GM19043 (cell line): Measurements from ENCODE around the gene NR5A1.

ENCODE experiments used
- ATAC-seq: cut with Tn5 transposase; IDR thresholded peaks from one replicate; pipeline ENCODE4 v1.9.1; 2021; ENCODE audit warnings: low read depth; ENCODE audit not compliant: unreplicated experiment

The NR5A1 gene

DNA sequence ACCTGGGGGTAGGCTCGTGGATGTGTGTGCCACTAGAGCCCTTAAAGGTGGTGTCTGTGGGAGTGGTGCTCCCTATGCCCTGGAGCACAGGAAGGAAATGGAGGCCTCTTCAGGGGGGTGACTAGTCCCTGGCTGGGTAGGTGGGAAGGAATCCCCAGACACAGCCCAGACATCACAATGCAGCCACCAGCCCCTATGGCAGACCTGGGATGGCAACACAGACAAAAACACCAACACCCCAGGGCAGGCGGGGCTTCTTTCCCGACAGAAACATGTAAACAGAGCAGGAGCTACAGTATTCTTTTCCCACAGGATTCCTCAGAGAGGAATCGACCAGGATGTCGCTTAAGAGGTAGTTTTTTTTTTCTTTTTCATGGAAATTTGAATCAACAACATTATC lies 10.4 kb upstream of the NR5A1 start:
- no peak for ATAC-seq

DNA sequence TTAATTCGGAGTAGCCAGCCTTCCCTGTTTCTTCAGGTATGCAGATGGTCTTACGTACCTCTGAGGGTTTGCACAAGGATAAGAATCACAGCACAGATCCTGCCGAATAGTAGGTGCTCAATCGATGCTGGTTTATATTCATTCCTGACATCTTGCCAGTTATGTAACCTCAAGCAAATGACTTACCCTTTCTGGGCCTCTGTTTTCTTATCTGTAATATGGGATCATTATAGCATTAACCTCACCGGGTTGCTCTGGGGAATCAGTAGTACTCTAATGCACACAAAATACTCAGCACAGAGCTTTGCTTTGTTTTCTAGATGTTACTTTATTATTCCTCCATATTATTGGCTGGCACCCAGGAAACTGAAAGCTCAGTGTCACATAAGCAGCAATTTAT lies 7.7 kb upstream of the NR5A1 start:
- ATAC-seq, result no peak

DNA sequence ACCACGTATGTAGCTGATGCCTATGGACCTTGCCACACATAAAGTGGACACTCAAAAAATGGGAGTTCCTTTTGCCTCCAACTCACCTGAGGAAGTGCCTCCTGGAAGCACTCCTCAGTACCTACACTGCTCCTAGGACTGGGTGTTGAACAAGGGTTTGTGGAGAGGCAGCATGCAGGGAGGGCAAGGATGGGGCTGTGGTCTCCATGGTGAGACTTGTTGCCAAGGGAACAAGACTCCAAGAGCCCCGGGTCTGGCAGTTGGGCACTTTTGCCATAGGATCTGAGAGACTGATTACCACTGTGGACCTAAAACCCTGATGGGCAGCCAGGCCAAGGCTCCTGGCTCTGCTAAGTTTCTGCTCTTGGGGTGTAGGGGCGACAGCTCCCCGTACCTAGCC lies 6.9 kb upstream of the NR5A1 start:
- ATAC-seq, result no peak

DNA sequence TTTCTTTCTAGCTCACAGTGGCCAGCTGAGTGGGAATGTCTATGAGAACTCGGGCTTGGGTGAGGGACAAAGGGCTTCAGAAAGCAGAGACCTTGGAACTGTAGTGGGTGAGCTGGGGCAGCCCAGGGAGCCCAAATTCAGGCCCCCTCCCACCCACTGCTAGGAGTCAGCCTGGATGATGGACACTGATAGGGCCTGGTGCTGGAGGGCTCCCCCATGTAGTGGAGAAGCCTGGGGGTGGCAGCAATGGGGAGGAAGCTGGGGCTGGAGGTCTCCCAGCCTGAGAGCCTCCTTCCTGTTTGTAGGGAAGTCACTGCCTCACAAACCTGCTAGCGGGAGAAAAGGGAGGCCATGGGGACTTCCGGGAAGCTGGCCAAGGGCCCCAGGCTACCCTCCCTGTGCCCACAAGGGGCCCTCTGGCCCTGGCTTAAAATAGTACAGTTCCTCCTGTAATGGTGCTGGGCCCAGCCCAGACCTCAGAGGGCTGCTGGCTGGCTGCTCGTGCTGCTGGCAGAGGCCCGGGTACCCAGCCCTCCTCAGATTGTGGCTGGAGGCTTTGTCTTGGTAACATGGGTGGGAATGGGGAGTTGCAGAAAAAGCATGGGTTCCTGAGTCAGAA lies 6.3 kb upstream of the NR5A1 start:
- no peak for ATAC-seq

DNA sequence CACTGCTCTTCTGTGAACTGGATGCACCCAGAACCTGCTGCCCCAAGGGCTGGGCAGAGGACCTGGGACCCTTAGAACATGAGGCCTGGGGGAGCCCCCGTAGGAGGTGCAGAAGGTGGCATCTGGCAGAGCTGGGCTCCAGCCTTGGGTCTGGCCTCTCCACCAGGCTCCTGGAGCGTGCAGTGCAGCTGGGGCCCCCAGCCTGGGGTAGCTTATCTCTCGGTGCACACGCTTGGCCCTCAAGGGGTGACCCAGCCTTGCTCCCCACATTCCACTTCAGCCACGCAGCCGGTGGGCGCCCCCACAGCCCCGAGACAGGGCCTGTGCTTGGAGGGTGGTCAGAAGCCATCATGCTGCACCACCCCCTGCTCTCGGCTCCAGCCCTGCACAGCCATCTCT lies 5.6 kb upstream of the NR5A1 start:
- no peak for ATAC-seq

DNA sequence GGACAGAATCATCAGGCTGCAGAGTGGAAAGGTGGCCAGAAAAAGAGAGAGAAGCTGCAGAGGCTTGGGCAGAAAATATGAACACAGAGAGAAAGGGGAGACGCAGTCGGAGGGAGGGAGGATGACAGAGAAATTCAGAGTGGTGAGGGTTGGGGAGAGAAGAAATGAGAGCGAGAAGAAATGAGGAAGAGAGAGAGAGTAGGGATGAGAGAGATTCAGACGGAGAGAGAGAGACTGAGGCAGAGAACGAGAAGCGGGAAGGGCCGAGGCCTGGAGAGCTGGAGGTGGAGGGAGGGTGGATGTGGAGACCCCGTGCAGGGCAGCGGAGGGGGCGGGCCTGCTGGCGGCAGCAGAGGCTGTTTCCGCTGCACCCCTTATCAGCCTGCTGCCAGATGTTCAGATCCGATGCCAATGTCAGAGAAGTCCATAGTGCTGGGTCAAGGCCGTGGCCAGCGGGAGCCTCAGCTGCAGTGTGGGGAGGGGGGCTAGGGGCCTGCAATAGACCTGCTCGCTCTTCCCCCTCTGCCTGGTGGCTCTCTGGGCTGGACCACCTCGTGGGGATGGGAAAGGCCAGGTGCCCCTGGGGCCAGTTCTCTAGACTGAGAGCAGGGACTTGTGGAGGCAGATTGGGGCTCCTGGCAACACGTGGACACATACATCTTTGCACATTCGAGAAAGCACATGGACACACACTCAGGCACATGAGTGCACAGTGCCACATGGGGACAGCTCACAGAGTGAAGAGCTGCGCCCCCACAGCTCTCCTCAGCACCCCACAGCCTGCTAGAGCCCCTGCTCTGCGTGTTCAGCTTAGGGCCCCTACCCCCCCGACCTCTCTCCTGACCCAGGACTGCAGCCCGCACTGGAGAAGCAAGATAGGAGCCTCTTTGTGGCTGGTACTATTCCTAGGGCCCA lies 4.9 kb upstream of the NR5A1 start:
- no peak for ATAC-seq

DNA sequence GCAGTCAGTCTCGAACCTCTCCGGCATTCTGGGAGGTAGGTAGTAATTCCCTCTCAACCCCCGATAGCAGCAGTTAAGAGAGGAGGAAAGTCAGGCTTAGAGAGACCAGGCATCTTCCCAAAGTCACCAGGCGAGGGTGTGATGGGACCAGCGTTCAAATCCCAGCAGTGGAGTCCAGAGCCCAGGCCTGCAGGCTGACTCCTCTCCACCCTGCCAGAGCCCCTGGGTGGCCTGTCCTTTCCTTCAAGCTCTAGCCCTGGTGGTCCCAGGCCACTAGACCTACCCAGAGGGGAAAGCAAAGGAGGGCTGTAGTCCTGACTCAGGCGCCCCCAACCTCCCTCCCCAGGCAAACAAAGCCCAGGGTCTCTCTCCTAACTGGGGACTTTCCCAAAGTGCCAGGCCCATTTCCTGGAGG lies 4.2 kb upstream of the NR5A1 start:
- no peak for ATAC-seq

DNA sequence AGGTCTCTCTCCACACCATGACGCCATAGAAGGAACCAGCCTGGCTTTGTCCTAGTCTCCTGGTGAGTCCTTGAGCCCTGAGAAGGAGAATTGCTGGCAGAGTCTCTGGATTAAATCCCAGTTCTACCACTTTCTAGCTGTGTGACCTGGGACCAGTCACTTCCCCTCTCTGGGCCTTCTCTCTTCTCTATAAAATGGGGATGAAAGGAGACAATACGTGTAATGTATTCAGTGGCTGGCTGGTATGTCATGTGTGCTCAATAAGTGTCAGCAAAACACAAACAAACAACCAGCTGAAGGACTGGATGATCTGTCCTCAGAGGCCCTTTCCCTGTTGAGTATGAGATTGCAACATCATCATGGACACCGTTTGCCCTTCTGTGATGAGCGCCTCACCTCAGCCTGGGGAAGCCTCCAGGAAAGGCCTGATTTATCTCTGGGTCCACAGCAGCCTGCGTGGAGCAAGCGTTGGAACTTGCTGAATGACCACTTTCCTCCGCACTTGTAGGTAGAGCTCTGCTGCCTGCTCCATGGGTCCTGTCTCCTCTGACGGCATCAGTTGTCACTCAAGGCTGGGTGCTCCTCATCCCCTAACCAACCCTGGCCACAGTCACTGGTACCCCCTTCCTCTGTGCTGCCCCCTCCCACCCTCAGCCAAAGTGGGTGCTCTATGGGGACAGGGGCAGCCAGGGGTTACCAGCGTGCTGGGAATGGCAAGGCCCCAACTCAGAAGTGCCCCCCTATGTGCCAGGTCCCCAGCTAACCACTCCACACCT lies 3.6 kb upstream of the NR5A1 start:
- no peak for ATAC-seq

DNA sequence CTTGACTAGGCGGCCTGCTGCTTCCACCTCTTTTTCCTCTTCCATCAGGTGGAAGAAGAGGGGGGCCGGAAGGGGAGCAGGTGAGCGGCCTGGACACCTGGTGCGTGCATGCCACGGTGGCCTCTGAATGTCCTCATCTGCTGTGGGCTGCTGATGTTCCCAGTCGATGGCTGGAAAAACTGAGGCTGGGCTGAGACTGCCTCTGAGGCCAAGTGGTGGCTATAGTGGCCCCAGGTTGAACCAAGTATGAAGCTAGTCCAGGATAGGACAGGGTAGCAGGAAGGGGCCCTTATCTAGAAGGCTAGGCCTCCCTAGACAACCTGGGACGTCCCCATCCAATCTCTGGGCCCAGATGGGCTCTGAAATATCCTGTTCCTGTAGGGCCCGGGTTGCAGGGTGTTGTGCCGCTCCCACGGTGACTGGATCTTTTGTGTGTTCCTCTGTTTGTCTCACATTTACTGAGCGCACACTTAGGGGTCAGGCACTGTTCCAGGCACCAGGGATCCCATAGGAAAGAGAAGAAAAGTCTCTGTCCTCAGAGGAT lies 753 bp upstream of the NR5A1 start:
- ATAC-seq, result no peak

DNA sequence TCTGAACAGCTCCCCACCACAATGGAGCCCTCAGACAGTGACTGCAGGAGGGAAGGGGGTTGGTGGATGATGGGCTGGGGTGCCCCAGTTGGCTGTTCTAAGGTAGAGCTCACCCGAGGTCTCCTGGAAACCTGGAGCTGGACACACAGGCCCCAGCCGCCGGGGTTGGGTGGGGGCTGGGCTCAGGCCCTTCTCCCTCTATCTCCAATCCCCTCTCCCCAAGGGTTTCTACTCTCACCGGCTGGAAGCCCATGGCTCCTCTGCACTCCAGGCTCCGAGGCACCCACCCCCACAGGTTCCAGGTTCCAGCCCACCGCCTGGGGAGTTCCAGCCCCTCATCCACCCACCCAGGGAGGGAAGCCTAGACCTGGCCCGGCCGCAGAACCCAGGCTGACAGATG lies 766 bp downstream of the NR5A1 start:
- ATAC-seq, result no peak

DNA sequence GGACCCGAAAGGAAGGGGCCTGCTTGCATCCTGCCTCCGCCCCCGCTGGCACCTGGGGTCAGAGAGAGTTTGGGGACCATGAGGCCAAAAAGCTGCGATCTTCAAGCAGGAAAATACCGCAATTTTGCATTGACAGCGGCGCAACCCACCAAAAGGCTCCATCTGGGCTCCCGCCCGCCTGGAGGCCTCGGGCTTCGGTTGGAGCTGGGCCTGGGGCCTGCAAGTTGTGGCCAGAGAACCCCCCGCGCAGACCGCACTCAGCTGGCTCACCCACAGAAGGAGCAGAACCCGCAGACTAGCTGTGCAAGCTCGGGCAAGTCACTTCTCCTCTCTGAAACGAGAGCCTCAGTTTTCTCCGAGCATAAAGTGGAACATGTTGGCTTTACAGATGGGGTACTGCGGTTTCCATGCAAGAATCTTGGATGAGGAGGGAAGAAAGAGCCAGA lies 1.3 kb downstream of the NR5A1 start:
- ATAC-seq, result no peak

DNA sequence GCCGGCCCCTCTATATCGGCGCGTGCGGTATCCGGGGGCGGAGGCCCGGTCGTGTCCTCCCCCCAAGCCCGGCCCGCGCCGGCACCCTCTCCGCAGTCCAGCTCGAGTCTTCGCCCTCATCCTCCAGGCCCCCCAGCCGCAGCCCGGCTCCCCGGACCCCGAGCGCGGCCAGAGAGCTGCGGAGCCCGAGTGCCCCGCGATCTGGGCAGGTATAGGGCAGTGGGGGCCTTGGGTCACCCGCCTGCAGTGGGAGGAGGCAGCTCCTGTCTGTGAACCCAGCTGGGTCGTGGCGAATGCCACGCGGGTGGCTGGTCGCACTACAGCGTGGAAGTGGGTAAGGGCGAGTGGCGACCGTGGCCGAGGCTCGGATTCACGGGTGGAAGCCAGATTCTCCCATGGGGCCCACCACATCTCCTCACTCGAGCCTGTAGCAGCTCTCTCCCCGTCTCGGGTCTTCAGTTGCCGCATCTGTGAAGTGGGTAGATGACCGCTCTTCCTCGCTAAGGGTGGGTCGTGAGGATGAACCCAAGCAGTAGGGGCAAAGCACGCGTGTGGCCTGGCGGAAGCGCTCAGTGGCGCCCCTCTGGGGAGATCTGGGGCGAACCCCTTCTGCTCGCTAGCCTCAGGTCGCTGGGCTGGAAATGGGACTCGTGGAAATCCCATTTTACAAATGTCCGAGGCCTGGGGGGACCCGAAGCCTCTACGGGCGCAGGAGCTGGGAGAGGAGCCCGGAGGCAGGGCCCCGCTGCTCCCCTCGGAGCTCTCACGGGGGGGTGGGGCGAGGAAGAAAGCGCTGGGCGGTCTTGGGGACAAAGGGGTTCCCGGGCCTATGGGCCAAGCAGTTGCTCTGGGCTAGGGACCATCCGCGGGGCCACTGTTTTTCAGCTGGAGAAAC lies 1.9 kb downstream of the NR5A1 start:
- no peak for ATAC-seq

DNA sequence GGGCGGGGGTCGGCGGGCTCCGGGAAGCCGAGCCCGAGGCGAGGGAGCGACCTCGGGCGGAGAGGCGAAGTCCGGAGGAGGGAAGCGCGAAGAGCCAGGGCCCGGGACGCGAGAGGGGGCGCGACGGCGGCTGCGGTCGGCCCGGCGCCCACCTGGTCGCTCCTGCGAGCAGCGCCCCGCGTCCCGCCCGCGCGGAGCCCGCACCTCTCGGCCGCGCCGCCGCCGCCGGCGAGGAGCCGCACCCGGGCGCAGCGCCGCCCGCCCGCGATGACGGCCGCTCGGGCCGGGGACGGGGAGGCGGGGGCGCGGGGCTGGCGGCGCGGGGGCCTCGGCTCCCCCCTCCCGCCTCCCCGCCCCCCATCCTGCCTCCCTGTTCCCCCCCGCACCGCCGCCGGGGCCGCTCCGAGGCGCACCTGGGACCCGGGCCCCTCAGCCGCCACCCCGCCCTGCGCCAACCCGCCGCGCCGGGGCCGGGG lies 2.6 kb downstream of the NR5A1 start:
- ATAC-seq, result no peak

DNA sequence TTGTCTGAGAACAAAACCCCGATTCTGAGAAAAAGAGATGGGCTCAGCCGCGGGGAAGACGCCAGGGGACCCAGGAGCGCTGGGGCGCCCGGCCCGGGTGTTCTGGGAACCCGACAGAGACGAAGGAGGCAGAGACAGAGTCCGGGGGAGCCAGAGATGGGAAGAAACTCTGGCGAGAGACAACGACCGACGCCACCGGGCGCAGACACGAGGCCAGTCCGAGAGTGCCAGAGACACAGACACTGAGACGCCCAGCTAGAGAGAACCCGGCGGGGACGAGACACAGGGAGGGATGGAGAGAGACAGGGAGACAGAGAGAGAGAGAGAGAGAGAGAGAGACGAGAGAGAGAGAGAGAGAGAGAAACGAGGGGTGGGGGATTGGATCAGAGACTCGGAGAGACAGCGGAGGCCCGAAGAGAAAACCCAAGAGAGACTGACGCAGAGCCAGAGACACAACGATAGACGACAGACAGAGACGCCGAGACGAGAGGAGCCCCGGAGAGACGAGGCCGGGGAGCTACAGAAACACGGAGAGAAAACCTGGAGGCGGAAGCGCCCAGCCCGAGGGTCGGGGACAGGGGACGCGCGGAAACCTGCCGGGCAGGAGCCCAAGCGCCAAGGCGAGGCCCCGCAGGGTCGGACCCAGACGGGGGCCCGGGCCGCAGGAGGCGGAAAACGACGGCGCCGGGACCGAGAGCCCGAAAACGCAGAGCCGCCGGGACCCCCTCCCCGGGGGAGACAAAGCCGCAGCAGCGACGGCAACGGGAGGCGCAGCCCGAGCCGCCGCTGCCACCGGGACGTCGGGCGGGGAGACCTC lies 3.3 kb downstream of the NR5A1 start:
- ATAC-seq, result no peak

DNA sequence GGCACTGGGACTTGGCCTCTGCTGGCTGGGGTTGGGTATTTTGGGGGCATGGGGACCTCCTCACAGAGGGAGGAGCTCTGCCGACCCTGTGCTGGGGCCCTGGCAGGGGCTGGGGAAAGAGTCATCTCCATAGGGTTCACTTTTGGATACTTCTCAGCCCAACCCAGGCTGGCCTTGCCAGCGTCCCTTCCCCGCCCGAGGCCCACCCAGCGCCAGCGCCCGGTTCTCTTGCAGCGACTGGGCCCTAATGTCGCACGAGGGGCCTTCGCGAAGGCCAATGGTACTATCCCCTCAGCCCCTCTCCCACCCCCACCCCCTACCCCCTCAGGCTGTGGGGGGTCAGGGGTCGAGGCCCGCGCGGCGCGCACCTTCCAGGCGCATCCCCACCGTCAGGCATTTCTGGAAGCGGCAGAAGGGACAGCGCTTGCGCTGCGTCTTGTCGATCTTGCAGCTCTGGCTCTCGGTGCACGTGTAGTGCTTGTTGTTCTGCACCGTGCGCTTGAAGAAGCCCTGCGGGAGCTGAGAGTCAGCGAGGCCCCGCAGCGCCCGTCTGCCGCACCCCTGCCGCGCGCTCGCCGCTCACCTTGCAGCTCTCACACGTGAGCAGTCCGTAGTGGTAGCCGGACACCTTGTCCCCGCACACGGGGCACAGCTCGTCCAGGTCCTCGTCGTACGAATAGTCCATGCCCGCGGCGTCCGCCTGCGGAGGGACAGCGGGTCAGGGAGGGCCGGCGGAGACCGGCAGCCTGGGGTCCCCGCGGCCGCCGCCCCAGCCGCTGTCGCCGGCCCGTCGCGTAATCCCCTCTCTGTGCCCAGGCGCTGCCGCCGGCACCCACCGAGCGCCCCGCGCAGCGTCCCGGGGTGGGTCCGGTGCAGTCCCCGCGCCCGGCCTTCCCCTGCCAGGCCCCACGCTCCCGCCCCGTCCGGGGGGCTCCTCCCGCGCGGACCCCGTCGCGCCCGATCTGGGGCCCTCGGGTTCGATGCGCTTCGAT lies 4.2 kb downstream of the NR5A1 start:
- ATAC-seq, result no peak

DNA sequence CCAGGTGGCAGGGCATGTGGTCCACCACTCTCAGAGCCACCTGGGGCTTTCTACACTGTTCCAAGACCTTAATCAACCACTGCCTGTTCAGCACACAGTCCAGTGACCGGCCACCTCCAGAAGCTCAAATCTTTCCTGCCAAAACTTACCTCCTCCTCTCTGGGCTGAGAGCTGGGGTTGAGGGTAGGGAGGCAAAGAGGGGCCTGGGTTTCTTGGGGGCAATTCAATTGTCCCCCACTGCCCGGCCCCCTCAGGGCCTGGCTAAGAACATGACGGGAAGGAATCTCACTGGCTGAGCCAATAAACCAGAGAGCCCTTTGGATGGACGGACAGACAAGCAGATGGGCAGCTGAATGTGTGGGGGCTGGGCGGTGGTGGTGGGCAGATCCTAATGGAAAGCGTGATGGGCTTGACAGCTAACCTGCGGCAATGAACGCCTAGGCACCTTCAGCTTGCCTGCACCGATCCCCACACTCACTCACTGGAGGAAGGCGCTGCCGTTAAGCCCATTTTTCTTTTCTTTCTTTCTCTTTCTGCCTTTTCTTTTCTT lies 5.4 kb downstream of the NR5A1 start:
- no peak for ATAC-seq

DNA sequence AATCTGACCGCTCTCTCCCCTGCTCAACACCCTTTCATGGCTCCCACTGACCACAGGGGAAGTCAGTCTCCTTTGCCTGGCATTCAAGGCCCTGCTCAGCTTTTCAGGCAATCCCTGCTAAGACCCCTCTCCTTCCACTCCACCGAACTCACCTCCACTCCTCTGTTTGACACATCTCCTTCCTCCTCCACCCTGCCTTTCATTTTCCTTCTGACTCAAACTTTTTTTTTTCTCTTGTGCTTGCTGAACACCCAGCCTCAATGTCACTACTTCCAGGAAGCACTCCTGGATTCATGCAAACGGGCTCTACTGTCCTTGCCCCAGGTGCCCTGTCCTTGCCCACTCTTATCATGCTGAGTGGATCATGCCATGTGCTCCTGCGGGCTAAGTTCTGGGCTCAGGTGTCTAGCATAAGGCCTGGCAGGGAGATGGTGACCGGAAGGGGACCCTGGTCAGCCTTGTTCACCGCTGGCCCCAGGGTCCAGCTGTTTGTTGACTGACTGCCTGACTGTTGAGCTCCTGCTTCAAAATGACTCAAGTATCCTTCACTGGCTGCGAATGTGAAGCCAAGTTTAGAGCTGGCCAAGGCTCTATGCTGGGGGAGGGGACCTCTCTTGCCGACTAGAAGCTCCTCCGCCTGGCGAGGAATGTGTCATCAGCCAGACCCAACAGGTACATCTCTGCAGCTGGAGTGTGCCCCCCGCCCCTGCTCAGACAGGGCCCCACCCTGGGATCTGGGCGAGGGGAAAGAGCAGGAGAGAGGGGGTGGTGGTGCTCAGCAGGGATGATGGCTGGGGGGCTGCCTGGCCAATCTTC lies 6.2 kb downstream of the NR5A1 start:
- ATAC-seq, result no peak
